ENCODE data around the gene CTRL.
"Not testable (repeated sequence)": the region's sequence is repeated elsewhere in the genome, so short reads cannot be mapped to it uniquely, and the experiment has no call there.

CTRL gene

DNA sequence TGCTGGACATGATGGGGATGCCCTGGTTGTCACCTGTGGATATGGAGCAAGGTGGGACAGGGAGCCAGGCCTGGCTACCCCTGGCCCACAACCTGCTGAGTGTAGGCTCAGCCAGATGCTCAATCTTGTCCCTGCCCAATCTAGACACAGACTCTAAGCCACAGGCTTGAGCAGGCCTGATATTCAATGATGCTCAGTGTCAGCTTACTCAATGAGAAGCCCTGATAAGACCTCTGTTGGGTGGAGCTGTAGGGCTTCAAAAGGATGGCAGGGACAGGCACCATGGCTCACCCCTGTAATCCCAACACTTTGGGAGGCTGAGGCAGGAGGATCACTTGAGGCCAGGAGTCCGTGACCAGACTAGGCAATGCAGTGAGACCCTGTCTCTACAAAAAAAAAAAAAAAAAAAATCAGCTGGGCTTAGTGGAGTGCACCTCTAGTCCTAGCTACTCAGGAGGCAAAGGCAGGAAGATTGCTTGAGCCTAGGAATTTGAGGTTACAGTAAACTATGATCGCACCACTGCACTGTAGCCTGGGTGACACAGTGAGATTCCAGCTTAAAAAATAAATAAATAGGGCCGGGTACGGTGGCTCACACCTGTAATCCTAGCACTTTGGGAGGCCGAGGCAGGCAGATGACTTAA is 8.9 kb upstream of the CTRL start:
- no peak for DNase-seq

DNA sequence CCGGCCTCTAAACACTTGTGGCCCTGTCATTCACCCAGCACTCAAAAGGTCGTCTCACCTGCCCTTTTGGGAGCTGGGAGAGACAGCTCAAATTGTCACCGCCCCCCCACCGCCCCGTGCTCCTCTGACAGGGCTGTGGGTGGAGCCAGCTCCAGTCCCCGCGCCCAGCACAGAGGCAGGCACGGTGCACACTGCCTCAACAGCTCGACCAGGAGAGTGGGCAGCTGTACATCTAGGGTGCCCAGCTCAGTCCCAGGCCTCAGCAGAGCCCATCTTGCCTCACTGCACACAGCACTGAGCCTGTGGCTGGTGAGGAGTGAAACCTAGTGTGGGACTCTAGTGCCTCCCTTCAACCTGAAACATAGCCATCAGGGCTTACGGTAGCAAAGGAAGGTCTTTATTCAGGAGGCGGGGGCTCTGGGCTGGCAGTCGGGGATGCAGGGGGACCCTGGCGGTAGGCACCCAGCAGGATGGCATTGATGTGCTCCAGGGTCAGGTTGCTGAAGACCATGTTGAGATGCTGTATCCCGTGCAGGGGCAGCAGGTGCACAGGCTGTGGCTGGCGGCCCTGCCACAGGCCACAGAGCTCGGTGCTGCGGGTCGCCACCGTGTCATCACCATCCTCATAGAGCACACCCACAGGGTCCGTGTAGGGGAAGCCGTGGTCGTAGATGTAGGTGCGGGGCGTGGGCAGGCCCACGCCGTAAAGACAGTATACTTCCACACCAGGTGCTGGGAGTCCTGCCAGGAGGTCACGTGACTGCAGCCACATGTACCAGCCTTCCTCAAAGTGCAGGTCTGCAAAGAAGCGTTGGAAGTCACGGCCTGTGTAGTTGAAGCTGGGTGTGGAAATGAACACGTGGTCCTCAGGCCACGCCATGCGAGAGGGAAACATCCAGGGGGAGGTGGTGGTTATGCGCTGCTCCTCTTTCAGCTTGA is 8.1 kb upstream of the CTRL start:
- no peak for DNase-seq

DNA sequence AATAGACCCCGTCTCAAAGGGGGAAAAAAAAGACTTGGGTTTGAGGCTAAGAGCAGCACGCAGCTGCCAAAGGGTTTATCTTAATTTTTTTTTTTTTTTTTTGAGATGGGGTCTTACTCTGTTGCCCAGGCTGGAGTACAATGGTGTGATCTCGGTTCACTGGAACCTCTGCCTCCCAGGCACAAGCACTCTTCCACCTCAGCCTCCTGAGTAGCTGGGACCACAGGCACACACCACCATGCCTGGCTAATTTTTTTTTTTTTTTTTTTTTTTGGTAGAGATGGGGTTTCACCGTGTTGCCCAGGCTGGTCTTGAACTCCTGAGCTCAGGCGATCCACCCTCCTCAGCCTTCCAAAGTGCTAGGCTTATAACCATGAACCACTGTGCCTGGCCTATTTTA is 6.1 kb upstream of the CTRL start:
- not testable (repeated sequence) for DNase-seq

DNA sequence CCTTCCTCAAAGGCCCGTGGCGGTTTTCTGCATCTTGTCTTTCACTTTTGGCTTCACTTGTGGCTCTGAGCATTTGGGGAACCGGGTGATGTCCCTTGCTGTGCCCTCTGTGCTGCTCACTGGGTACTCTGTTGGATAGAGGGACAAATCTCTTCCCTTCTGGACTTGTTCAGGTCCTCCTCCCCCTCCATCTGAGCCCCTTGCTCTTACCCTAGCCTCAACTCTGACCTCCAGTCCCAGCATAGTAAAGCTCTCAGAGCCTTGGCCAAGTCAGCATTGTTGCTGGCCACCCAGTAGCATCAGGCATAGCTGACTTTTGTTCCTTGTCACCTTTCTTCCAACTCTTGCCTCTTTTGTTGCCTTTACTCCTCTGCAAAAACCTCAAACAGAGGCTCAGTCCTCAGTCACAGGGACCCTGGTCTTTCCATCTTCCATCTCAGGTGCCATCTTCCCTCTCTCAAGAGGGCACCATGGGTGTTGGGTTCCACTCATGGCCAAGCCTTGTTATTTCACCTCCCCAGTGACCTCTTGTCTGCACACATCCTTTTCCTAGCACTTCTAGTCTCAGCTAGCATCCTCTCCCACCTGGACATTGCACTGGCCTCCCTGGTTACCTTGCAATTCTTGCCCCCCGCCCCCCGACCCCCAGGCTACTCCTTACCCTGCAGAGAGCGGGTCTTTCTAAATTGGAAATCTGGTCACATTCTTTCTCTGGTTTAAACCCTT is 5.4 kb upstream of the CTRL start:
- no peak for DNase-seq

DNA sequence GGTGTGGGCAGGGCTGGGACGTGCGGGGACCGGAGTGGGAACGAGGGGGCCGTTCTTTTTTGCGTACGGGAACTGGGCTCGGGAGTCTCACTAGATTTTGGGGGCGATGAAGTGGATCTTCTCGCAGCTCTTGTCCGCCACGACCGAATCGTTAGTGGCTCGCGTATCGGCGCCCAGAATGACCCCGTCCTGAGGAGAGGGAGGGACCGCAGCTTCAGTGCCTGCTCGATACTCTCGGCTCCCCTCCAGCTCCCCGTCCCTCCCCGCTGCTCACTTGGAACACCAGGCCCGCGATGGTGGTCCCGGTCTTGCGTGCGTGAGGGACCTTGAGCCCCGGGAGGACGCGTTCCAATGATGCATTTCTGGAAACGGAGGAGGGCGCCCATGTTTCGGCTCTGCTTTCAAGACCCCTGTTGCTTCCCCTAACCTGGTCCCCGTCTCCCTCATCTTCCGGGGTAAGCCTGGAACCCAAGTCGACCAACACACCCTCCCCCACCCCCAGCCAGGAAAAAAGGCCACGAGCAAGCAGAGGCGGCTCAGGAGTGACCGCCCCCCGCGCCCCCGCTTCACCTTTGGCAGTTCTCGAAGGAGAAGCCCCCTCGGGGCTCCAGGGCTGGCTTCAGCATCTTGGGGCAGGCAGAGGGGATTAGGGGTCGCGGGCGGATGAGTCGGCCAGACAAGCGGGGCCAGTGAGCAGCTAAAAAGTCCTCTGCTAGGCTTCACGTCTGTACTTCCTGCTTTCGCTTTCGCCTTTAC is 4.6 kb upstream of the CTRL start, which contains the start of gene PSMB10:
PSMB10 (minus strand) TSS at position 727 of the 756 bp plus-strand sequence; CDS start at position 626, 101 bp downstream.
- DNase-seq: no peak

DNA sequence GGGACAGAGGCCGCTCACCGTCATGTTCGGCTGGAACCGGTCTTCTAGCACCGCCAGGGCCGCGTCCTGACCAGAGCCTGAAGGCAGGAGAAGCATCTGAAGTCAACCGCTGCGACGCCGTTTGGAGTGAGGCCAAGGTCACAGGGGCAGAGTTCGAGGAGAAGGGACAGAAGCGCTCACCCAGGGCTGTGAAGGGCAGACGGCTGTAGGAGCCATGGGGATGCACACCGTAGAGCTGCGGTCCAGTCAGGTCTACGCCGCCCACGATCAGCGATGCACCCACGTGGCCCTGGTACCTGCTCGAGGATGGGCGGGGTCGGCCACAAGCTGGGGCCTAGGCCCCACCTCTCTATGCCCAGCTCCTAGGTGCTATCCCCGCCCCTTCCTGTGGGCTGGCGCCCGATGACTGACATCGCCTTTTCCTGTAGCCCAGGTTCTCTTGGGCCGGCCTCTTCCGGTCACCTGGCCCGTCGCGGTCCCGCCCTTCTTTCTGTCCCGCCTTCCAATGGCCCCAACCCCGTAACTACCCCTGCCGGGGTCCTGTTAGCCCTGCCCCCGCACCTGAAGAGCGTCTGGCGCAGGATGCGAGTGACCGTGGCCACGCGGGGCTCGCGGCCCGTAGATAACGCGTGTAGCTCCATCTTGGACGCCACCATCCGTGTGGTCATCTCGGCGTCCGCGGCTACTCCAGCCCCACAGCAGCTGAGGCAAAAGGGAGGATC is 3.9 kb upstream of the CTRL start:
- peak; percentile 69 for DNase-seq

DNA sequence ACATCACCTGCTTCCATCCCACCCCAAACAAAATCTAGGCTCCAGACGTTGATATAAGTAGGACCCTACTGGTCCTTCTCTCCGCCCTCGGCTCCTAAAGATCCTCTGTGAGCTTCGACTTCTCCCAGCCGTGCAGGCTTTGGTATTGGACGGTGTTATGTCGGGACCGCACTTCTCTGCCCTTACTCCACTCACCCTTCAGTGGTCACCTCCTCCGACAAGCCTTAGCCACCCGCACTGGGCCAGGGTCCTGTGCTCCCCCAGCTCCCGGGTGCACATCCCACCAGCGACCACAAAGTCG is 3.4 kb upstream of the CTRL start:
- DNase-seq: no peak

DNA sequence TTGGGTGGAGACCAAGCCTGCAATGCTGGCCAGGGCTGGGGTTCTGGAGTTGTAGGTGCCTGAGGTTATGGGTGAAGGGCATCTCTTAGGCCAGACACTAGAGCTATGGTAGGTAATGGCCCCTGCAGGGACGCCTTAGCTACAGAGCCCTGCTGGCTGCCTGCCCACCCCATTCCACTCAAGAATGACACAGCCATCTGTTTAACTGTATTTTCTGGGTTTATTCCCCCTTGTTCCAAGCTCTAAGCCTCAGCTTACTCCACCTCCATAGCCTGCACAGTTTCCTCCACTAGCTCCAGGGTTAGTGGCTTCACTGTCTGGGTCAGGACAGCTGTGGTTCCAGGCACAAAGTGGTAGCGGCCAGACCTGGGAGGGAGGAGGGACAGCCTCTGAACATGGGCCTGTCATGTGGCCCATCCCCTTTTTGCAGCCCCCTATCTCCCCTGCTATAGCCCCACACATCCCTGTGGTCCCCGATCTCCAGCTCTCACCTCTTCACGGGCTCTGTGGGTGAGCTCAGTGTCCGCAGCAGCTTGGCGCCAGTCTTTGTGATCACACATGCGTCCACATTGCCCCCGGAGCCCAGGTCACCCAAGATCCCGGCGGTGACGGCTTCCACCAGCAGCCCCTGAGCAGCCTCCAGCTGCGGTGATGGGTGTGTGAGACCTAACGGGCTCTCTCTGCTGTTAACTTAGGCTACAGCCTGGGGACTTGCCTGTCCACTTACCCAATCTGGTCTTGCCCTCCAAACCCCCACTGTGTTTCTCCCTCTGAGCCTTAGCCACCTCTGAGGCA is 2.8 kb upstream of the CTRL start:
- DNase-seq: no peak

DNA sequence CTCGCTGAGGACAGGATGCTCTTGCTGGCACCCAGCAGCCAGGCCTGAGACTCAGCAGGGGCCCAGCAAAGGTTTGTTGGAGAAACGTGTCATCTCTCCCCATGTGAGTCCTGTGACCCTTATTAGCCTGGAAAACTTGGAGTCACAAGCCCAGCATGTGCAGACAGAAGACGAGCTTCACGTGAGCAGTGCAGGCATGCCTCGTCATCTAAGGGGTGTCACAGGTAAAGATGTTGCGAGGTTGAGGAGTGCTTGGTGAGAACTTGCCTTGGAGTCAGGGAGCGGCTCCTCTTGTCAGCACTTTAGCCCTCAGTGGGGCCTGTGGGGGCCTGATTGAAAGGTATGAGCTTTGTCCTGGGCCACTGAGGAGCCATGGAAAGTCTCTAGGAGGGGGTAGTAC is 2.1 kb upstream of the CTRL start:
- no peak for DNase-seq

DNA sequence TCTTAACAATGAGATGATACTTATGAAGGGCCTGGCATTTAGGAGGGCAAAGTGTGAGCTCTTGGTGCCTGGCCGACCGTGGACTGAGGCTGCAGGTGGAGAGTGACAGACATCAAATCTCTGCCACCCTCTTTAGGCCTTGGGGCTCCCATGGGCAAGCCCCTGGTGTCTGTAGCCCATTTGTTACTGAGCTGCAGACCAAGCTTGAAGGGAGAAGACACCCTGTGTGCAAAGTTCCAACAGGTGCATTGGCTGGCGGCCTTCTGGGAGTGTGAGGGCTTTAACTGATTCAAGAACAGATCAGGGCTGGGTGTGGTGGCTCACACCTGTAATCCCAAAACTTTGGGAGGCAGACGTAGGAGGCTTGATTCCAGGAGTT is 789 bp upstream of the CTRL start:
- no peak for DNase-seq

DNA sequence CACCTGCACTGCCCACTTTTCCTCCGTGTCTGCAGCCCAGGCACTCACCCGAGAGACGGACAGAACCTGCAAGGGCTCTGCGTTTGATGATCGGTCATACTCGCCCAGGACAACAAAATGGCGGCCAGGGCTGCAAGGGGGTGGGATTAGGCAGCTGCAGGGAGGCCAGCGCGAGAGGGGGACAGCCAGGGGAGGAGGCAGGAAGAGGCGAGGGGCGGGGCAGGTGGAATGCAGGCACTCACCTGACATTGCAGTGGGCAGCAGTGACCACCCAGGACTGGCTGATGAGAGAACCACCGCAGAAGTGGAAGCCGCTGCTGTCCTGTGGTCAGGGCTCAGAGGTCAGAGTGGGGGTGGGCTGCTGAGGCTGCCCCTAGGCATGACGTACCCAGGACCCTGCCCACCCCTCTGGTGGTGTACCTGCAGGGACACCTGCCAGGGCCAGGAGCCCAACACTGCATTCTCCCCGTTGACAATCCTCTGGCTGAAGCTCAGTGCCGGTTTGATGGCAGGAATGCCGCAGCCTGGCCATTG is 917 bp downstream of the CTRL start:
- DNase-seq: no peak

DNA sequence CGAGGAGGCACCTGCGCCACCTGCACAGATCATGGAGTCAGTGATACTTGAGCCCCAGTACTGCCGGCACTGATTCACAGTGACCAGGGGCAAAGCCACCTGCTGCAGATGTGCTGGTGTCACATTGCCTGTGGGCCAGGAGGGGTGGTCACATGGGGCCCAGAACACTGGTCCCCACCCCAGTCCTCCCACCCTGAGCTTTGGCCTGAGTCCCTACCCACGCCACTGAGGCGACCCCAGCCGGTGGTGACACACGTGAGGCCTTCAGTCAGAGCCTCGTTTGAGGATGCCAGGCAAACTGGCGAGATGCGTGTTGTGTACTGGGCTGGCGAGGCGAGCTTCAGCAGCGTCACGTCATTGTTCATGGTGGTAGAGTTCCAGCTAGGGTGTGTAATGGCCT is 1.5 kb downstream of the CTRL start:
- DNase-seq: no peak

DNA sequence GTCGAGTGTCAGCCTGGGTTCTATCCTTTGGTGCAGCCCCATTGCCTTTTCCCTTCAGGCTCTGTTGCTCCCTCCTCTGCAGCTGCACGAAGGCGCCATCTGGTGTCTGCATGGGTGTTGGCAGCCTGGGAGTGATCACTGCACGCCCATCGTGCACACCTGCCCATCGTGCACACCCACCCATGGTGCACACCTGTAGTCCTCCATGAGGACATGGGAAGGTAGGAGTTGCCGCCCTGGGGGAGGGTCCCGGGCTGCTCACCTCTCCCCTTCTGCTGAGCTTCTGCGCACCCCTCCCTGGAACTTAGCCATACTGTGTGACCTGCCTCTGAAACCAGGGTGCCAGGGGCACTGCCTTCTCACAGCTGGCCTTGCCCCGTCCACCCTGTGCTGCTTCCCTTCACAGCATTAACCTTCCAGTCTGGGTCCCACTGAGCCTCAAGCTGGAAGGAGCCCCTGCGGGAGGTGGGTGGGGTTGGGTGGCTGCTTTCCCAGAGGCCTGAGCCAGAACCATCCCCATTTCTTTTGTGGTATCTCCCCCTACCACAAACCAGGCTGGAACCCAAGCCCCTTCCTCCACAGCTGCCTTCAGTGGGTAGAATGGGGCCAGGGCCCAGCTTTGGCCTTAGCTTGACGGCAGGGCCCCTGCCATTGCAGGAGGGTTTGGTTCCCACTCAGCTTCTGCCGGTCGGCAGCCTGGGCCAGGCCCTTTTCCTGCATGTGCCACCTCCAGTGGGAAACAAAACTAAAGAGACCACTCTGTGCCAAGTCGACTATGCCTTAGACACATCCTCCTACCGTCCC is 2.9 kb downstream of the CTRL start:
- peak; percentile 26 for DNase-seq

DNA sequence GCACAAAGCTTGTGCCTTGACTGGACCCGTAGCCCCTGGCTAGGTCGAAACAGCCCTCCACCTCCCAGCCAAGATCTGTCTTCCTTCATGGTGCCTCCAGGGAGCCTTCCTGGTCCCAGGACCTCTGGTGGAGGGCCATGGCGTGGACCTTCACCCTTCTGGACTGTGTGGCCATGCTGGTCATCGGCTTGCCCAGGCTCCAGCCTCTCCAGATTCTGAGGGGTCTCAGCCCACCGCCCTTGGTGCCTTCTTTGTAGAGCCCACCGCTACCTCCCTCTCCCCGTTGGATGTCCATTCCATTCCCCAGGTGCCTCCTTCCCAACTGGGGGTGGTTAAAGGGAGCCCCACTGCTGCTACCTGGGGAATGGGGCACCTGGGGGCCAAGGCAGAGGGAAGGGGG is 3.5 kb downstream of the CTRL start:
- no peak for DNase-seq

DNA sequence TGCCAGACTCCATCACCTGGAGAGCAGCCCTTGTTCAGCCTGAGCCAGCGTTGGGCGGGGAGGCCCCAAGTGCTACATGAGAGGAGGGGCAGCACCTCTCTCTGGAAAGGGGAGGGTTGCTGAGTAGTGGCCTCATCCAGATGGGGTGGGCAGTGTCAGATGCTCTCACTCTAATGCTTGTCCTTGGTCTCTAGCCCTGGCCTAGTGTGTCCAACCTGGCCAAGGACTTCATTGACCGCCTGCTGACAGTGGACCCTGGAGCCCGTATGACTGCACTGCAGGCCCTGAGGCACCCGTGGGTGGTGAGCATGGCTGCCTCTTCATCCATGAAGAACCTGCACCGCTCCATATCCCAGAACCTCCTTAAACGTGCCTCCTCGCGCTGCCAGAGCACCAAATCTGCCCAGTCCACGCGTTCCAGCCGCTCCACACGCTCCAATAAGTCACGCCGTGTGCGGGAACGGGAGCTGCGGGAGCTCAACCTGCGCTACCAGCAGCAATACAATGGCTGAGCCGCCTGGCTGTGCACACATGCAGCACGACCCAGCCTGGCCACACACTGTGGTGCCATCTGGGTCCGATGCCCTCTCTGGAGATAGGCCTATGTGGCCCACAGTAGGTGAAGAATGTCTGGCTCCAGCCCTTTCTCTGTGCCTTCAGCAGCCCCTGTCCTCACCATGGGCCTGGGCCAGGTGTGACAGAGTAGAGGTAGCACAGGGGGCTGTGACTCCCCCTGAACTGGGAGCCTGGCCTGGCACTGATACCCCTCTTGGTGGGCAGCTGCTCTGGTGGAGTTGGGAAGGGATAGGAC is 4.3 kb downstream of the CTRL start:
- DNase-seq: no peak

DNA sequence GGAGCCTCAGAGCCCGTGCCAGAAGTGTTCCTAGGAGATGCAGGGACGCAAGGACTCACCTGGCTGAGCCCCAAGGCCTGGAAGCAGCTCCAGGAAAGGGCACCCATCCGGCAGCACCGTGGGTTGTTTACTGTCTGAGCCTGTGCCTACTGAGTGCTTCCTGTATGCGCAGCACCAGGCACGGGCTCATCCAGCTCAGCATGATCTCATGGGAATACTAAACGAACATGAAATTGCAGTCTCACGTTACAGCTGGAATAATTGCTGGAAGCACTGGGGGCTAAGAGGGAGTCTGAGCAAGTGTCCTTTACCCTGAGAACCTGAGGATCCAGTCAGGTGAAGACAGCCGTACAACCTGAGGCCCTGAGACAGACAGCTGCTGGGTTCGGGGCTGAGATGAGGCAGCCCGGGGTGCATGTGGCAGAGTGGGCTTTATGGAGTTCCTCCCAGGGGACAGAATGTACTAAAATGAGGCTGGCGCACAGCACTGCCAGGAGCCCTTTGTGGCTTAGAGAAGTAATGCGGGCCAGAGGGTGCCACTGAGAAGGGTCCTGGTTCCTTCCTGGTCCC is 5.4 kb downstream of the CTRL start:
- no peak for DNase-seq

DNA sequence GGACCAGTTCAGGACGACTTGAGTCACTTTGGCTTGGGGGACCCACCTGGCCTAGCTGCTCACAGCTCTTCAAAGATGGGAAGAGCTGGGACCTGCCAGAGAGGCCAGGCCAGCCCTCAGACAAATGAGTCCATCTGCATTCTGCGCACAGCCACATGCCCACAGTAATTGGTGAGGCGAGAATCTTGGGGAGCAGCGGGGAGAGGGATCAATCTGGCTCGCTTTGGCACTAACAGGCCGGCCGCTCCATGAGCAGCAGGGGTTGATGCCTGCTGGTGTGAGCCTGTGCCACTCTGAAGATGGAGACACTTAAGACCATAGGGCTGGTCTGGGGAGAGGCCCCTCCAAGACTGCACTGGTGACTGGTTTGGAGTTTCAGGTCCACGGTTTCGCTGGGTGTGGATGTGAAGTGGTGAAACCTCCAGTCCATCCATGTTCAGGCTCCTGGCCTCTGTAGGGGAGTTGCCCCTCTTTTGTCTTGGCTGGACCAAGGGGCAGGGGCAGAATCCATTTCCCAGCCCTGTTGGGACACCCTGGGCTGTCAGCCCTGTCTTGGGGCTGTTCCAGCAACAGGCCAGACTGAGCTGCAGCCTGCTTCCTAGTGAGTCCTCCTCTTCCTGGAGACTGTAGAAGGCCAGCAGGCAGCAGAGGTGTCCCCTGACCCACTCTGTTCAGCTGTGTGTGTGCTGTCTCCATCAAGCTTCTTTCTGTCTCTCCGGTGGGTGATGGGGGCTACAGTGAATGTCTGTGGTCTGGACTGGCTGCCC is 7.3 kb downstream of the CTRL start:
- DNase-seq: no peak

DNA sequence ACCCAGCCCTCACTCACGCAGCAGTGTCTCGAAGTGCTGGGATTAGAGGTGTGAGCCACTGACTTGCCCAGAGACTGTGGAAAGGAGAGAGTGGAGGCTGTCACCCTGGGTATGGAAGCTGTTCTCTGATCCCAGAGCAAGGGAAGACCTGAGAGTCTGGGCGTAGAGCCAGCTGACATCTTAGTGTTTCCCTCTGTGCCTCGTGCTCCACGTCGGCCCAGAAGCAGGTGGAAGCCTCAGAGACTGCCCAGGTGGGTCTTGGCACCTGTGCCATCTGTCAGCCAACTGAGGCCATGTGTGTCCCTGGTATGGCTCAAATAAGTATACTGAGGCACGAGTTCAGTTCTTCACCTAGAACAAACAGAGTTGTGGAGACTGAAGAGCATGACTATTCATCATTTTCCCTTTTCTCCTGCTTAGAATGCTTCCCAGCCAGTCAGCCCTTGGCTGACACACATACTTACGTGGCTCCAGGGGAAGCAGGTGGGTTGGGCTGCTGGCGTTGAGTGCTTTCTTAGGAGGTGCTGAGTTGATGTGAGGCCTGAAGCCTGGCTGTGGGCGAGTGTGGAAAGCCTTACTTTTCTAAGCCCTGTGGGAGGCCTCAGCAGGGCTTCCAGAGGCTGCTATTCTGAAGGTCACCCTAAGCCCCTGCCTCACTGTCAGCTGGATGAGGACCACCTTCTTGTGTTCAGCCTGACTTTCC is 8.1 kb downstream of the CTRL start:
- no peak for DNase-seq

Measured in GOT3 (cell line).